Suprapubic skin (tissue), 3 donors: ENCODE measurements around the gene RAB3B.

ENCODE experiments used
- CTCF ChIP-seq, 2 donors: fragments of 200-600 bp in 1 of 2; fragments of 450-650 bp in 1 of 2; sonication (generic) in 1 of 2; IDR thresholded peaks; one replicate each; pipeline ENCODE4 v1.5.1; 2016 to 2019; ENCODE audit warnings: antibody characterized with exemption in 2 of 2, mild to moderate bottlenecking in 1 of 2, moderate library complexity in 1 of 2
- POLR2AphosphoS5 ChIP-seq, 3 donors: sonication (generic); formaldehyde crosslinking; IDR thresholded peaks; one replicate each; pipeline ENCODE4 v1.6.1; 2017; ENCODE audit warnings: antibody characterized with exemption in 3 of 3

GRCh38 chr1:51964309-51964696 lies 26.2 kb downstream of the RAB3B start:
- no peak for TF ChIP-seq CTCF (IDR thresholded peaks at IDR 0.05)
- TF ChIP-seq POLR2AphosphoS5 (IDR thresholded peaks at IDR 0.05), result no peak
